GM21515 (cell line): ENCODE measurements around the gene PSMD3.

Source experiments
- ATAC-seq: cut with Tn5 transposase; IDR thresholded peaks from one replicate; pipeline ENCODE4 v1.9.1; 2021; ENCODE audit not compliant: unreplicated experiment

The PSMD3 gene

DNA sequence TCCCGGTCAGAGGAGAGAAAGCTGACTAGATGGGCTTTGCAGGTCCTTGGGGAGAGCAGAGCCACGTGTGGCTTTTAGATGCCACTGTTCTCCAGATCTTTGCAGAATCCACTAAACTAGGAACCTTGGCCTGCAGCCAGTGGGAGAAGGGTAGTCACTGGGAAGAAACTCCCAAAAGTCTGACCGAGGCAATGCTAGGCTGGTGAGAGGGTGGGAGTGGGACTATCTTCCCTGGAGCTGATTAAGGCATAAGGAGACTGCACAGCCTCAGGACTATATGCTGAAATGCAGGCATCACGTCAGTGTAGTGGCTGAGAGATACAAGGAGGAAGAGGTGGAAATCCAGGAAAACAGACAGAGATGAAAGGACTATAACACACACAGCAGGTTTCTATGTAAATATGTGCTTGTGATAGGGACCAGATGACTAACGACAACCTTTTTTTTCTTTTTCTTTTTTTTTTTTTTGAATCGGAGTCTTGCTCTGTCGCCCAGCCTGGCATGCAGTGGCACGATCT, 20.0 kb upstream of the PSMD3 start:
- no peak for ATAC-seq

DNA sequence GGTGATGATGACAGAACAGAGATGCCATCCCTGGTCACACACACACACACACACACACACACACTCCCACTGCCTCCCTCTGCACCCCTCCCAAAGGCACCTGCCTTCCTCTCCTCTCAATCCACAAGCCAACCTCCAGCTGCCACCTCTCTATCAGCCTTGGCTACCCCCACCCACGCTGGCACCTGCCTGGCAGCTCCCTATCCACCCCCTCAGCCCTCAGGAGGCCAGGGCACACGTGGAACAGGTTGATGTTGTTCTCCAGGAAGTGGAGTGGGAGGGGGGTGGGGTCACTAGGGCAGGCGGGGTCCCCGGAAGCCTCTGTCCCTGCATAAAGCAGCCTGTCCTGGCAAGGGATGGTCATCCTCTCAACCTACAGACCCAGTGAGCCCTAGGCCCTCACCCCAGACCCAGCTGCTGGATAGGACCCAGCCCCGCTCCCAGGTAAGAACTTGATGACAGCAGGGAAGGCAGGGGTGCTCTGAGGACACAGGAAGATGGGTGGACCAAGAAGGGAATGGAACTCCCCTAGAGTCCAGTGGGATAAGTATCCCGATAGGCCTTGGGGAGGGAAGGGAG, 17.9 kb upstream of the PSMD3 start, which contains the start of gene GSDMA:
Gene GSDMA, plus strand, starts transcription at position 363 of the 579 bp plus-strand sequence. CDS start 2,684 bp downstream, outside the sequence.
- ATAC-seq: no peak

DNA sequence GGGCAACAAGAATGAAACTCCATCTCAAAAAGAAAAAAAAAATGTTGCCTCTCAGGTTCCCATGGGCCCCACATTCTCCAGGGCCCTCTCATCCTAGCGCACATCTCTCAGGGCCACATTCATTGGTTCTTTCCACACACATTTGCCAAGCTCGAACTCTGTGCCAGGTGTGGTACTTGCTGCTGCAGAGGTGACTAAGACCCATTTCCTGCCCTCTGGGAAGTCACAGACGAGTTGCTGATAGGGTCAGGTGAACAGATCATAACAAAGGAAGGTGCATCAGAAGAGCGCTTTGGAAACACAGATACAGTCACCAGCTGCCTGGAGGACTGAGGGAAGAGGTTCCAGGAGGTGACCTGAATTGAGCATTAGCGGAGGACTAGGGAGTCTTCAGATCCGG, 16.8 kb upstream of the PSMD3 start:
- no peak for ATAC-seq

DNA sequence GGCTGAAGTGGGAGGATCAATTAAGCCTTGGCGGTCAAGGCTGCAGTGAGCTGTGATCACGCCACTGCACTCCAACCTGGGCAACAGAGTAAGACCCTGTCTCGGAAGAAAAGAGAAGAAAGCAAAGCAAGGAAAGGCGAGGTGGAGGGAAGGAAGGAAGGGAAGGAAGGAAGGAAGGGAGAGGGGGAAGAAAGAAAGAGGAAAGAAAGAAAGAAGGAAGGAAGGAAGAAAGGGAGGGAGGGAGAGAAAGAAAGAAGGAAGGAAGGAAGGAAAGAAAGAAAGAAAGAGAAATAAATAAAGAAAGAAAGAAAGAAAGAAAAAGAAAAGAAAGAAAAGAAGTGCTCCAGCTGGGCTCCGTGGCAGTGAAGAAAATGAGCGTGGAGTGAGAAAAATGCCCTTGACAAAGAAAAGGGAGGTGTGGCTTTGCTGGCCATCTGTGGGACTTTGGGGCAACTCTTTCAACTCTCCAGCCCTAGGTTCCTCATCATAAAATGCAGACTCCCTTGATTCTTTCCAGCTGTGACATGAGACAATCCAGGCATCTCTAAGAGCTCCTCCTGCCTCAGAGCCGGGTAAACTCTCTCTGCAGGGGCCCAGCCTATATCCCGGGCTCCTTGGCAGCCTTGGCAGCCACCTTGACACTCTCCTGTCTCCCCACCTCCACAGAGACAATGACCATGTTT, 15.4 kb upstream of the PSMD3 start:
- ATAC-seq: no peak

DNA sequence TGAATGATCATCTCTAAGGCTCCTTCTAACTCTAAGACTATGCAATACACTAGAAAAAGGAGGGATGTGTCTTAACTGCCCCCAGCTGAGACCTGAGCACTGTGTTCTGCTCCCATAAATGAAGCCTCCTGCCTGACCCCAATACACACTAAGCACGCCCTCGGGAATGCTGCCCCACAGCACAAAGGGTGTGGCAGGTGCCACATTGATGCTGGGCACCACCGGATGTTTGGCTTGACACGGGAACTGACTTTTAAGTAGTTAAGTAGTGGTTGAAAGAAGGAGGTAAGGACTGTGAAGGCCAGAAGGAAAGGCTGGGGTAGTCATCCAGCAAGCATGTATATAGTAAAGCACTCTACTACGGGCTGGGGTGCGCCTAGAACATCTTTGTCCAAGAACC, 13.8 kb upstream of the PSMD3 start:
- ATAC-seq: no peak

DNA sequence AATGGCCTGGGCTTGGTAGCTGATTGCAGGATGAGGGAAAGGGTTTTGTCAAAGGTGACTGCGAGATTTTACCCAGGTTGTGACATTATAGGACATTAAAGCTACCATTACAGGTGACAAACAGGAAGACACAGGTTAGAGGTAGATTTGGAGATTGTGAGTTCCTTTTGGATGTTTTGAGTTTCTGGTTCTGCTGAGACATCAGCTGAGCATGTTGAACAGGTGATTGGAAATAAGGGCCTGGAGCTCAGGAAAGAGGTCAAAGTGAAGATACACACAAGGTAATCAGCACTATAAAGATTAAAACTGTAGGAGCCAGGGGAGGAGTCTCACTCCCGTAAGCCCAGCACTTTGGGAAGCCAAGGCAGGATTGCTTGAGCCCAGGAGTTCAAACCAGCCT, 11.8 kb upstream of the PSMD3 start:
- no peak for ATAC-seq

DNA sequence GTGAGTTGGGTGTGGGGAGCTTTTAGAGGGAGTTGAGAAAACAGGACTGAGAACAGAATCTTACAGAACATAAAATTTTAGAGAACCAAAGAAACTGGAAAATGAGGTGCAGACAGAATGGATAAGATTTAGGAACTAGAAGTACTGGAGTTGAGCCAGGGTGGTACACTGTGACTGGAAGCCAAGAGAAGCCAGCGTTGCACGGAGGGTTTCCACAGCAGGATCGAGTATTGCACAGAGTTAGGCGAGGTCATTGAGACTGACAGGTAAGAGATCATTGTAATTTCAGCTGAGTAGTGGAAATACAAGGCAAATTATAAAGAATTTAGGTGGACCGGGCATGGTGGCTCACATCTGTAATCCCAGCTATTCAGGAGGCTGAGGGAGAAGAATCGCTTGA, 11.2 kb upstream of the PSMD3 start:
- no peak for ATAC-seq

DNA sequence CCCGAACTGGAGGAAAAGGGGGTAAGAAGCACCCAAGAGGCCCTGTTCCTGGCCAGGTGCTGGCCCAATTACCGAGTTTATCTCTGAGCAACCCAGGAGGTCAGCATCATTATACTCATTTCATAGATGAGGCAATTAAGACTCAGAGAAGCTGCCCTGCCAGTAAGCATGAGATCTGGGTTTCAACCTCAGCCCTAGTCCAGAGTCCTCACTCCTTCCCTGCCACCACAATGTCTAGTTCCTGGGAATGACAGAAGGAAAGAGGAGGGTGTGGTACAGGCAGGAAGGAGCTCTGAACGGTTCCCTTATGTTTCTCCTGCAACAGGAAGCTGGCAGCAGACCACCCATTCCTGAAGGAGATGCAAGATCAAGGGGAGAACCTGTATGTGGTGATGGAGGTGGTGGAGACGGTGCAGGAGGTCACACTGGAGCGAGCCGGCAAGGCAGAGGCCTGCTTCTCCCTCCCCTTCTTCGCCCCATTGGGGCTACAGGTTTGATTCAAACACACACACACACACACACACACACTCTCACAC, 10.4 kb upstream of the PSMD3 start:
- ATAC-seq: no peak

DNA sequence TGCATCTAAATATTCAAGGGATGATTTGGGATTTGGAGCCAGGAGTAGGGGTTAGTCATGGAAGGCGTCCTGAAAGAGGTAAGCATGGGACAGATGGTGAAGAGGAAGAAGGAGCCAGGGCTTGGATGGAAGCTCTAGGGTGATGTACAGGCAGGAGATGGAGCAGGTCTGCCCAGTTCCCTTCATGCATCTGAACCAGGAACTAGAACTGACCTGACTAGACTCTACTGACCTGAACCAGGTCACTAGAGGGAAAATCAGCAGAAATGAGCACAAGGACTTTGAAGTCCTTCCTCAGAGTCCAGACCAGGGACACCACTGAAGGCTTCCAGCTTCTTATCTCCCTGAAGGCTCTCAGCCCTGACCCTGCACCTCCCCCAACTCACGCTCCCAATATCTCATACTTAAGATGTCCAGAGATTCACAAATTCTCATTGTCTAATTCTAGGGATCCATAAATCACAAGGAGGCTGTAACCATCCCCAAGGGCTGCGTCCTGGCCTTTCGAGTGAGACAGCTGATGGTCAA, 9.5 kb upstream of the PSMD3 start:
- no peak for ATAC-seq

DNA sequence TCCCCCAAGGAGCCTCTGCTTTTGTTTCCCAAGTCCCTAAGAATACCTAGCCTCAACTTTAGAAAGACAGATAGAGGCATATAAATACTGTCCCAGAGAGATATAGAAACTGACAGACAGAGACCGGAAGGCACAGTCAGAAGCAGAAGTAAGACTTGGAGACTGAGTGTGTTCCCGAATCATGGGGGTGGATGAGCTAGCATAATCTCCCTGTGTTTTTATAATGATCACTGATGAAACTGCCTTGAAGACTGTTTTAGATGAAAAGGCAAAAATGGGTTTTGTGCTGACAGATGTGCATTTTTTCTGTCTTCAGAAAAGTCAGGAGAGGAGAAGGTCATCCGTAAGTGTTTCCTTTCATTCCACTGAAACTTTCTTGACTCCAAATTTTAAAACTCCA, 8.3 kb upstream of the PSMD3 start:
- no peak for ATAC-seq

DNA sequence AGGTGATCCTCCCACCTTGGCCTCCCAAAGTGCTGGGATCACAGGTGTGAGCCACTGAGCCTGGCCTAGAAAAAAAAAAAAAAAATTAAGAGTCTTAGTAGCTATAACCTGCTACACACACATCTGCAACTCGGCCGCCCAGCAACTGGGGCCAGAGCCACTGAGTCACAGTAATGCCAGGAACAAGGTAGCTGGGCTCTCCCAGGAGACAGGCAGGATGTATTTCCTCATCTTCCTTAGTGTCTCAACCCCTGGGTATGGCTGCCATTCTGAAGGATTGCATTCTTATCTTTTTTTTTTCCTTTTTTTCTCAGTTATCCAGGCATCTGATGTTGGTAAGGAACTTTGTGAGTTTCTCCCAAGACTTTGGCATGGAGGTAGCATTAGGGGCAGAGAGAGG, 7.1 kb upstream of the PSMD3 start:
- ATAC-seq: no peak

DNA sequence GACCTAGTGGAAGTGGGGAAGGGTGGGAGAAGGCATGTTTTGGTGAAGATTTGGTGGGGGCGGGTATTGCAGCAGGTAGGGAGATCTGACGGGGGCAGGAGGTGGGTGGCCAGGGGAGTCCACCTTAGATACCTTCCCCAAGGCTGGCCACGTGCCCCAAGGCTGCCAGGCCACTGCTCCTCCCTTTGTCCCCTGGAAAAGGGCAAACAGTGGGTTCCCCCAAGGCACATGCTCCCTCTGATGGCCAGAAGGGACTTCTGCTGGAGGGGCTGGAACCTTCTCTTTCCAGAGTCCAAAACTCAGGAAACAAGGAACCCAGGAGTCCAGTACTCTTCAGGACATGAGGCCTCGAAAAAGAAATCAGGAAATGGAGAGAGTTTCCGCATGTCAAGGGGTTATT, 6.2 kb upstream of the PSMD3 start:
- no peak for ATAC-seq

DNA sequence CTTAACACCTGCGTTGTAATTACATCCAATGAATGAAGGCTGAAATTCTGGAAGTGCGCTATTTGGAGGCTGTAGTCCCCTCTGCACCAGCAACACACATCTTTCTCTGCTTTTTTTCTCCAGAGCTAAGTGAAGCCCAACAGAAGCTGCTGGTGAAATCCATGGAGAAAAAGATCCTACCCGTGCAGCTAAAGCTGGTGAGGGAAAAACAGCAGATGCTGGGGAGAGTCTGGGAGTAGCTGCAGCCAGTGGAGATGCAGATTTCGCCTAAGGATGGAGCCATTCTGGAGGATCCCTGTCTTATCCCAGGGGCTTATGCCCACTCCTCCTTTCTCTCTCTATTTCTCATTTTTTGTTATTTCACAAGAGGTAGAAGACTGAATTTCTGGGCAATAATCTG, 4.8 kb upstream of the PSMD3 start:
- ATAC-seq: no peak

DNA sequence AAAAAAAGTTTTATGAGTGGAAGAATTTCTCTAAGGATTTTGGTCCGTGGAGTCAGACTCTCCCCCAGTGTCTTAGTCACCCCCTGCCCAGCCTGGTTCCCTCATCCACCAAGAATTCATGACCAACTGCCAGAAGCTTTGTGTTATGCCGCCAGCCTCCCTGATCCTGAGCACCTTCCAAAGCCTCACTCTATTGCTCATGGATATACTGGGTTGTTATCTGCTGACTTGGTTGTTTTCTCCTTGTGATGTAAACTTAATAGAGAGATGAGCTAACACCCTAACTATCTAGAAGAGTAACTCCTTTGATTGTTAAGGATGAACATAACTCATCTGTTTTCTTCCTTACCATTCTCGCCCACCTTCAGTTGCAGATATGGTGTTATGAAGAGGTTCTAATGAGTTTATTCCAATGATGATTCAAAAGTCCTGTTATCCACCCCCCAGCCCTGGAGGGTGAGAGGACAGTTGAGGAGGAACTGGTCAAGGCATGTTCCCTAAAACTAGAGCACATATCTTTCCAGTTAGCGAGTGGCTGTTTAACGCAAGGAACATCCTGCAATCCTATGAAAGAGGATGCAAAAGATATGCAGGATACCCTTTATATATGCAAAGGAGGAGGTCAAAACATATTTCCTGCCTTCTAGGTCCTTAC, 1.5 kb upstream of the PSMD3 start:
- no peak for ATAC-seq

DNA sequence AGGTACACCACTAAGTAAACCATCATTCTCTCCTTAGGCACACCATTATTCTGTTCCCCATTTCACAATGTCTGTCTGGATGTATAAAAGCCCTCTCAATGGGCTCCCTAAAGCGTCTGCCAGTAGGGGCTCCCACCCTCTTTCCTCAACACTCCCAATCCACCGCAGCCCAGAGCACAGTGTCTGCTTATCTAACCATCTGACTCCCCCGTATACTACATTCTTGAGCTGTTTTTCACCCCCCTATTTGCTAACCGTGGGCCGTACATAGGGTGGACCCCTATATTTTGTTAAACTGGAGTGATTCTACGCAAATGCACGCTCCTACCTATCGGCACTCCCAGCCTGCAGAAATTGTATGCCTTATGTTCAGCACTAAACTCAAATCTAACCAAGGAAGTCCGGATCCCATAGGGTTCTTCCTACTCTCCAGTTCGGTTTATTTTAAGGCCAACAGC, 685 bp upstream of the PSMD3 start:
- ATAC-seq: peak; percentile 4

DNA sequence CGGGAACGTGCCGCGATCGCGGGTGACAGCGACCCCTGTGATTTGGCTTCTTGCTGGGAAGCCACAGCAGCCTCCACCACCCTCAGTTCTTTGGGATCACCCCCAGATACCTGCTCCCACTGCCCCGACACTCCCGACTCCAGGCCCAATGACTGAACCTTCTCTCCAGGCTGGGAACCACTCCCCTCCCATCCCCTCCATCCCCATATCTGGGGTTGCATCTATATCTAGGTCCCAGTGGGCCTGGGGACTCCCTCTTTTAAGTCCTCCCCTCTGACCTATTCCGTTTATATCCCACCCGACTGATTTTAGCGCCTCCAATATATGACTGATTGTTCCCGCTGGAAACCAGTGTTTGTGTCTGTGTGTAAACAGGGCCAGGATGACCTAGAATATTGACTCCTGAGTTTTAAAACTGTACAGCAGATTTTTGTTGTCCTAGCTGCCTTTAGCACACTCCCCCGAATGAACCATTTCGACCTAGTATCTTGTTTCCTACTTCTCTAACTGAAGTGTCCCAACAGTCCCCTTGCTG, 667 bp downstream of the PSMD3 start:
- ATAC-seq: no peak

DNA sequence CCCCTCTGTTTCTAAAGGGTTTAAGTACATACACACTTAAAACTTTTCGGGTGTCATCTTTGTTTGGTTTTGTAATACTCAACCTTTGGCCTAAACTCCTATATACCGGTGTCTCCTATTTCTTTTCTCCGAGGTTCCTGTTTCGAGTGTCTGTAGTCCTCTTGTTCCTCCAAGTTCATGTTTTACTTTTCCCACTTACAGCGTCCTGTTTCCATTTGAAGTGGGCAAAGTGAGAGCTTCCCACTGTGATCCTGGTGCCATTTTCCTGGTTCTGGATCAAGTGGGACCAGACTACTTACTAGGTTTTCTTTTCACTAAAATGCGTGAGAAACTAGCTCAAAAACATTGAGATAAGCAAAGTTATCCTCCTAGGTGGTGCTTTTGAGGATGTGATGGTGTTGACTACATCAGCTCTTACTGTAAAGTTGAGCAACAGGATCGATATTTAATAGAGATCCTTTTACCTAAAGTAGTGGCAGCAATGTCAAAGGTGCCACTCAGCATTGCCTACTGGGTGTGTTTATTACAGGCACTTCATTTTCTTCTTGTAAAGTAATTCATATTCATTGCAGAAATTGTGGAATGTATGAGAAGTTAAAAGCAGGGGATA, 1.3 kb downstream of the PSMD3 start:
- ATAC-seq: no peak

DNA sequence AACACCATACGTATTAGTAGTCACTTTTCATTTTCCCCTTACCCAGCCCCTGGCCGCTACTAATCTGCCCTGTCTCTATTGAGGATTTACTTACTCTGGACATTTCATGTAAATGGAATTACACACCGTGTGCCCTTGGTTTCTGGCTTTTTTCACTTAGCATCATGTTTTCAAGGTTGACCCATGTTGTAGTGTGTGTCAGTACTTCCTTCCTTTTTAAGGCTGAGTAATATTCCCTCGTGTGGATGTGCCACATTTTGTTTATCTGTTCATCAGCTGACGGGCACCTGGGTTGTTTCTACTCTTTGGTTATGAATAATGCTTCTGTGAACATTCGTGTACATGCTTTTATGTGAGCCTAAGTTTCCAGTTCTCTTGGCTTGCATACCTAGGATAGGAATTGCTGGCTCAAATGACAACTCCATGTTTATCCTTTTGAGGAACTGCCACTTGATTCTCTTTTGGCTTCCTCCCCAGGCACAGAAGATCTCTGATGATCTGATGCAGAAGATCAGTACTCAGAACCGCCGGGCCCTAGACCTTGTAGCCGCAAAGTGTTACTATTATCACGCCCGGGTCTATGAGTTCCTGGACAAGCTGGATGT, 7.7 kb downstream of the PSMD3 start:
- ATAC-seq: no peak

DNA sequence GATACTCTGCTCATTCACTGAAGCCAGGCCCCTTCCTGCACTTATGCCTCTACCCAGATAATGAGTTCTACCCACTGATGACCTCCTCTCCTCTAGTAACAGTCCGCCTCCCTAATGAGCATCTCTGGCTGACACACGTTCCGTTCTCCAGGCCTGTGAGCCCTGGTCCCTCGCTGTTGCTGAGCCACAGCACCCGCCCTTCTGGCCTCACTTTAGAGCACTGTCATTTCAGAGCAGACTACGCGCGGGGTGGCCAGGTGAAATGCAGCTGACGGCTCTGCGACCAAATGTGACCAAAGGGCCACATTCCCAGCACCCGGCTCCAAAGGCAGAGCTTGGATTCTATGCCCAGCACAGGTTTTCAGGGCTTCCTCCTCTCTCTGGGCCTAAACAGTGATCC, 13.8 kb downstream of the PSMD3 start:
- no peak for ATAC-seq

DNA sequence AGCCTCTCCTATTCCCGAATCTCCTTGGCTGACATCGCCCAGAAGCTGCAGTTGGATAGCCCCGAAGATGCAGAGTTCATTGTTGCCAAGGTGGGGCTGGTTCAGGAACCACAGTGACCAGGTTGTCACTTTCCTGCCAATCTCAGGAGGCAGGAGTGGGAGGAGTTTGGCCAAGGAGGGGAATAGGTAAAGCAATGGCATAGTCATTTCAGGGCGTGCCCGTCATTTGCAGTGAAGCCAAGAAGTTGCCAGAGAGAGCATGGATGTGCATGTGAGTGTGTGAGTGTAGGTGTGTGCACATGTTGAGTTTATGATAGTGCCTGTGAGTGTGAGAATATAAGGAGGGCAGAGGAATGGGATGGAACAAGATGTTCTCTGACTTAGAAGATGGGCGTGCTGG, 14.8 kb downstream of the PSMD3 start:
- no peak for ATAC-seq

DNA sequence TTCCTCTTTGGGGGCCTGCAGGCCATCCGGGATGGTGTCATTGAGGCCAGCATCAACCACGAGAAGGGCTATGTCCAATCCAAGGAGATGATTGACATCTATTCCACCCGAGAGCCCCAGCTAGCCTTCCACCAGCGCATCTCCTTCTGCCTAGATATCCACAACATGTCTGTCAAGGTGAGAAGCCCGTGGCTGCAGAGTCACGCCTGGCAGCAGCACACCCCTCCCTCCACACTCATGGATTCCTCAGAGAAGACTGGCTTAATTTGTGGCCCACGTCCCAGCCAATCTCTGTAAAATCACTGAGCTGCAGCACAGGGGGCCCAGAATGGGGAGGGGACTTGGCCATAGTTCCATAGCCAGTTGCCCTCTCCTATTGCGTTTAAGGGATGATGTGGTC, 15.6 kb downstream of the PSMD3 start:
- ATAC-seq: no peak
